IMR-90 (cell line): ENCODE data around the gene DSCAM. TPM values are rescaled to one million over a fixed set of nuclear protein-coding genes. Genes with fewer than 3 reads are reported as not detected.

ENCODE experiments used
- ATAC-seq: fragments of 200-7000 bp; cut with Tn5 transposase; 2 replicates; pipeline ENCODE4 v1.9.1; 2020; ENCODE audit warnings: low read depth, mild to moderate bottlenecking, moderate library complexity
- BruUV-seq: library from RNA; stranded (reverse); fragments of 400-500 nt; replicated peaks from 2 replicates; lab custom pipeline; 2021; lab: Mats Ljungman, UMichigan
- CTCF ChIA-PET: fragments of 300-600 bp; formaldehyde crosslinking; extraction: SDS; loops from one replicate; lab custom pipeline; 2021; ENCODE audit warnings: antibody characterized with exemption; lab: Yijun Ruan, JAX
- POLR2A ChIA-PET: fragments of 300-600 bp; sonication (Branson Sonifier 250); formaldehyde crosslinking; loops from one replicate; lab custom pipeline; 2022; ENCODE audit warnings: antibody characterized with exemption; ENCODE audit not compliant: unreplicated experiment; lab: Charles Lee
- DNase-seq: peaks from one replicate; pipeline ENCODE4 v3.0.0; 2013
- H2AFZ ChIP-seq: replicated peaks from 2 replicates; pipeline ENCODE3; 2013; ENCODE audit warnings: low read length, mild to moderate bottlenecking; ENCODE audit not compliant: poor library complexity
- H2AK5ac ChIP-seq: 2 replicates; pipeline ENCODE4 v1.6.1; 2013; ENCODE audit warnings: low read depth, low read length, inconsistent platforms
- H2AK9ac ChIP-seq: replicated peaks from 2 replicates; pipeline ENCODE3; 2013; ENCODE audit warnings: mild to moderate bottlenecking, low read depth, low read length, moderate library complexity; ENCODE audit not compliant: poor library complexity
- H2BK120ac ChIP-seq: 2 replicates; pipeline ENCODE4 v1.6.1; 2013; ENCODE audit warnings: low read depth, low read length, inconsistent platforms
- H2BK15ac ChIP-seq: 3 replicates; pipeline ENCODE4 v1.6.1; 2013; ENCODE audit warnings: low read depth, low read length, inconsistent platforms
- H2BK20ac ChIP-seq: 2 replicates; pipeline ENCODE4 v1.6.1; 2013; ENCODE audit warnings: low read depth, mild to moderate bottlenecking, inconsistent platforms, low read length, moderate library complexity
- H2BK5ac ChIP-seq: 2 replicates; pipeline ENCODE4 v1.6.1; 2013; ENCODE audit warnings: mild to moderate bottlenecking, low read depth, low read length, inconsistent platforms; ENCODE audit not compliant: poor library complexity, severe bottlenecking
- H3K14ac ChIP-seq: replicated peaks from 2 replicates; pipeline ENCODE4 v1.6.1; 2013; ENCODE audit warnings: low read depth, low read length, inconsistent platforms
- H3K18ac ChIP-seq: 2 replicates; pipeline ENCODE4 v1.6.1; 2013; ENCODE audit warnings: low read depth, low read length, control low read depth
- H3K23ac ChIP-seq: 2 replicates; pipeline ENCODE4 v1.6.1; 2013; ENCODE audit warnings: low read depth, low read length, inconsistent platforms
- H3K27ac ChIP-seq: 2 replicates; pipeline ENCODE4 v1.5.1; 2013; ENCODE audit warnings: mild to moderate bottlenecking, control low read depth, low read length; ENCODE audit not compliant: insufficient read depth
- H3K27me3 ChIP-seq: 2 replicates; pipeline ENCODE4 v1.6.1; 2013; ENCODE audit warnings: low read length; ENCODE audit not compliant: control insufficient read depth, insufficient read depth
- H3K36me3 ChIP-seq: 2 replicates; pipeline ENCODE4 v1.6.1; 2013; ENCODE audit warnings: low read length, mixed read lengths; ENCODE audit not compliant: control insufficient read depth, insufficient read depth
- H3K4ac ChIP-seq: 2 replicates; pipeline ENCODE4 v1.6.1; 2013; ENCODE audit warnings: low read depth, low read length, inconsistent platforms
- H3K4me1 ChIP-seq: 2 replicates; pipeline ENCODE4 v1.6.1; 2013; ENCODE audit warnings: low read length, mixed read lengths; ENCODE audit not compliant: control insufficient read depth, insufficient read depth
- H3K4me2 ChIP-seq: 2 replicates; pipeline ENCODE4 v1.6.1; 2013; ENCODE audit warnings: low read depth, mild to moderate bottlenecking, control low read depth, low read length, moderate library complexity
- H3K4me3 ChIP-seq: 2 replicates; pipeline ENCODE4 v1.5.1; 2013; ENCODE audit warnings: low read depth, mild to moderate bottlenecking, control low read depth, low read length, moderate library complexity; ENCODE audit not compliant: insufficient read depth
- H3K56ac ChIP-seq: 2 replicates; pipeline ENCODE4 v1.6.1; 2013; ENCODE audit warnings: low read length, inconsistent platforms; ENCODE audit not compliant: insufficient read depth; ENCODE audit errors: extremely low read depth
- H3K79me1 ChIP-seq, 2 experiments: 2 replicates each; pipeline ENCODE4 v1.6.1; 2013; ENCODE audit warnings: low read length in 2 of 2, inconsistent platforms in 1 of 2, low read depth in 1 of 2
- H3K9ac ChIP-seq: 2 replicates; pipeline ENCODE4 v1.6.1; 2013; ENCODE audit warnings: low read depth, low read length, control low read depth
- H3K9me1 ChIP-seq: 2 replicates; pipeline ENCODE4 v1.6.1; 2013; ENCODE audit warnings: low read length, inconsistent platforms; ENCODE audit not compliant: insufficient read depth
- H3K9me3 ChIP-seq: 2 replicates; pipeline ENCODE4 v1.6.1; 2013; ENCODE audit warnings: low read length; ENCODE audit not compliant: control insufficient read depth, insufficient read depth
- H4K20me1 ChIP-seq: 2 replicates; pipeline ENCODE4 v1.6.1; 2013; ENCODE audit warnings: low read length, inconsistent platforms; ENCODE audit not compliant: insufficient read depth
- H4K5ac ChIP-seq: 2 replicates; pipeline ENCODE4 v1.6.1; 2013; ENCODE audit warnings: mild to moderate bottlenecking, low read depth, low read length, control low read depth
- H4K8ac ChIP-seq, 2 experiments: 2 replicates each; pipeline ENCODE4 v1.6.1; 2013; ENCODE audit warnings: low read depth in 2 of 2, low read length in 2 of 2, control low read depth in 1 of 2, inconsistent platforms in 1 of 2
- H4K91ac ChIP-seq: 2 replicates; pipeline ENCODE4 v1.6.1; 2013; ENCODE audit warnings: low read depth, low read length, inconsistent platforms; ENCODE audit not compliant: insufficient read depth
- BHLHE40 ChIP-seq: fragments of 150-350 bp; IDR thresholded peaks from 2 replicates; pipeline ENCODE4 v1.6.1; 2016; ENCODE audit warnings: mild to moderate bottlenecking, low read depth, low read length
- CEBPB ChIP-seq: IDR thresholded peaks from 2 replicates; pipeline ENCODE4 v1.6.1; 2012; ENCODE audit warnings: low read depth, low read length, improper control_type of control experiment
- CHD1 ChIP-seq: IDR thresholded peaks from 2 replicates; pipeline ENCODE4 v1.6.1; 2012; ENCODE audit warnings: low read depth, low read length, improper control_type of control experiment
- FOS ChIP-seq: fragments of 150-350 bp; IDR thresholded peaks from 2 replicates; pipeline ENCODE4 v1.6.1; 2016; ENCODE audit warnings: low read depth, low read length
- MAFK ChIP-seq: IDR thresholded peaks from 2 replicates; pipeline ENCODE4 v1.6.1; 2012; ENCODE audit warnings: low read depth, low read length, improper control_type of control experiment
- MAZ ChIP-seq: IDR thresholded peaks from 2 replicates; pipeline ENCODE4 v1.6.1; 2012; ENCODE audit warnings: low read depth, mild to moderate bottlenecking, low read length, improper control_type of control experiment, moderate library complexity, borderline replicate concordance
- MXI1 ChIP-seq: IDR thresholded peaks from 2 replicates; pipeline ENCODE4 v1.6.1; 2012; ENCODE audit warnings: low read depth, mild to moderate bottlenecking, low read length, moderate library complexity, borderline replicate concordance
- NFE2L2 ChIP-seq: fragments of 150-350 bp; IDR thresholded peaks from 2 replicates; pipeline ENCODE4 v1.6.1; 2016; ENCODE audit warnings: low read depth, mild to moderate bottlenecking, low read length
- POLR2A ChIP-seq: IDR thresholded peaks from 2 replicates; pipeline ENCODE4 v1.6.1; 2012; ENCODE audit warnings: mild to moderate bottlenecking, low read depth, low read length
- RFX5 ChIP-seq: IDR thresholded peaks from 2 replicates; pipeline ENCODE4 v1.8.0; 2012; ENCODE audit warnings: low read depth, mild to moderate bottlenecking, low read length, moderate library complexity
- SMC3 ChIP-seq: fragments of 150-350 bp; IDR thresholded peaks from 2 replicates; pipeline ENCODE4 v1.6.1; 2016; ENCODE audit warnings: low read depth, mild to moderate bottlenecking, antibody characterized with exemption, low read length, moderate library complexity
- USF2 ChIP-seq: fragments of 150-350 bp; IDR thresholded peaks from 2 replicates; pipeline ENCODE4 v1.6.1; 2017; ENCODE audit warnings: mild to moderate bottlenecking, antibody characterized with exemption, low read length, low read depth
- WGBS, 2 experiments: methylation state at CpG; one replicate each; pipeline versions ENCODE4 v1.1.5 to v1.1.7; 2013; ENCODE audit warnings: missing lambda C conversion rate in 2 of 2; ENCODE audit not compliant: insufficient read length in 1 of 2; ENCODE audit errors: extremely low coverage in 2 of 2; 5-methylcytosine and 5-hydroxymethylcytosine counted together
- dilution Hi-C: fragments of 300-500 bp; cut with HindIII; formaldehyde crosslinking; loops from one replicate; pipeline ENCODE4 v1.14.3; 2018; ENCODE audit warnings: low sequenced_read_pairs; ENCODE audit not compliant: unreplicated experiment
- in situ Hi-C: fragments of 300-500 bp; cut with MboI; formaldehyde crosslinking; loops from 3 replicates; pipeline ENCODE4 v1.14.3; 2019; ENCODE audit warnings: low sequenced_read_pairs, inconsistent platforms, mixed read lengths
- intact Hi-C: fragments of 100-400 bp; cut with micrococcal nuclease; formaldehyde crosslinking; loops from 2 replicates; pipeline ENCODE4 v1.10.0; 2022
- polyA plus RNA-seq, 3 experiments: library from polyadenylated mRNA; depleted of rRNA; stranded (reverse); fragments of >200 nt; gene quantifications; 2 replicates each; pipeline ENCODE4 v1.2.3, GENCODE V29; 2012; ENCODE audit warnings: low replicate concordance in 1 of 3
- total RNA-seq: library from RNA; depleted of rRNA; stranded (reverse); fragments of >200 nt; gene quantifications from 2 replicates; pipeline ENCODE4 v1.2.3, GENCODE V29; 2012

The DSCAM gene
- total and polyA plus RNA-seq, 2 of the 4 experiments (the other 2 are of a cell fraction) = under 0.01 to 0.02 TPM

GRCh38 chr21:40685141-40685540 lies 161.8 kb downstream of the DSCAM start:
- Histone ChIP-seq H4K8ac (no peak overlapping the region), H3K4ac (no peak overlapping the region), H3K23ac (no peak overlapping the region), H2BK15ac (no peak overlapping the region), H3K27me3 (no peaks in the 10 kb centered on the region), H2AFZ (no peak overlapping the region), H3K4me1 (no peaks in the 10 kb centered on the region), H3K79me1 (no peaks in the 10 kb centered on the region), H2BK5ac (no peak overlapping the region), H4K20me1 (no peaks in the 10 kb centered on the region), H3K9me3 (peaks cover 25% of the 10 kb centered on the region), H3K36me3 (no peaks in the 10 kb centered on the region), H3K27ac (no peak overlapping the region), H4K5ac (no peak overlapping the region), H3K14ac (no peak overlapping the region), H3K56ac (no peak overlapping the region), H3K9me1 (no peaks in the 10 kb centered on the region), H2AK5ac (no peak overlapping the region), H3K4me2 (no peak overlapping the region), H3K9ac (no peak overlapping the region), H4K91ac (no peak overlapping the region), H2BK20ac (no peak overlapping the region), H2AK9ac (no peak overlapping the region), H3K4me3 (no peak overlapping the region), H2BK120ac (no peak overlapping the region), H3K18ac (no peak overlapping the region)
- ChIA-PET POLR2A (no interaction called here), CTCF (no interaction called here)
- in situ Hi-C loops = no loop called here
- TF ChIP-seq NFE2L2 (no peak), MAFK (no peak), MXI1 (no peak), SMC3 (no peak), CHD1 (no peak), POLR2A (no peak), CEBPB (no peak), USF2 (no peak), BHLHE40 (no peak), RFX5 (no peak), MAZ (no peak), FOS (no peak)
- DNase-seq = no peak
- dilution Hi-C loops = no loop called here
- ATAC-seq = no peak
- no TSS peak for BruUV-seq
- WGBS, 2 experiments = no CpG with 5 or more reads among the region's 3 CpGs
- intact Hi-C loops = no loop called here
